Panc1 (cell line): ENCODE data around the gene SFTPB. TPM values are rescaled to one million over a fixed set of nuclear protein-coding genes. Genes with fewer than 3 reads are reported as not detected.

ENCODE experiments used
- ATAC-seq: fragments of 200-7000 bp; cut with Tn5 transposase; 2 replicates; pipeline ENCODE4 v1.9.1; 2020; ENCODE audit warnings: mild to moderate bottlenecking, moderate library complexity
- BruUV-seq: library from RNA; stranded (reverse); fragments of 400-500 nt; replicated peaks from 2 replicates; lab custom pipeline; 2021; lab: Mats Ljungman, UMichigan
- CTCF ChIA-PET: fragments of 300-600 bp; sonication (Branson Sonifier 250); formaldehyde crosslinking; loops from one replicate; lab custom pipeline; 2022; ENCODE audit warnings: antibody characterized with exemption; lab: Charles Lee
- POLR2A ChIA-PET: fragments of 300-600 bp; sonication (Branson Sonifier 250); formaldehyde crosslinking; loops from one replicate; lab custom pipeline; 2022; ENCODE audit warnings: antibody characterized with exemption; lab: Charles Lee
- DNase-seq: peaks from one replicate; pipeline ENCODE4 v3.0.0-alpha.2; 2010; ENCODE audit warnings: low read depth, low spot score
- H3K27ac ChIP-seq: 2 replicates; pipeline ENCODE4 v1.5.1; 2011; ENCODE audit warnings: mild to moderate bottlenecking, low read length, inconsistent platforms
- H3K27me3 ChIP-seq: fragments of 200-500 bp; sonication (Bioruptor generic); 2 replicates; pipeline ENCODE4 v1.6.0; 2014; ENCODE audit warnings: low read length, inconsistent platforms; ENCODE audit not compliant: control insufficient read depth, insufficient read depth
- H3K36me3 ChIP-seq: fragments of 200-500 bp; sonication (Bioruptor generic); 2 replicates; pipeline ENCODE4 v1.5.1; 2014; ENCODE audit warnings: inconsistent platforms, mild to moderate bottlenecking, low read length, moderate library complexity; ENCODE audit not compliant: control insufficient read depth, insufficient read depth
- H3K4me1 ChIP-seq: 2 replicates; pipeline ENCODE4 v1.5.1; 2011; ENCODE audit warnings: inconsistent platforms, mild to moderate bottlenecking, low read length, moderate library complexity; ENCODE audit not compliant: control insufficient read depth, insufficient read depth
- H3K4me3 ChIP-seq, 2 experiments: 2 replicates each; pipeline ENCODE4 v1.5.1; 2011 to 2012; ENCODE audit warnings: low read depth in 2 of 2, low read length in 2 of 2, mild to moderate bottlenecking in 2 of 2, inconsistent platforms in 1 of 2, moderate library complexity in 1 of 2
- H3K9me3 ChIP-seq: fragments of 200-500 bp; sonication (Bioruptor generic); 2 replicates; pipeline ENCODE4 v1.5.1; 2014; ENCODE audit warnings: low read depth, mild to moderate bottlenecking, inconsistent platforms, low read length, moderate library complexity; ENCODE audit not compliant: control insufficient read depth, insufficient read depth
- POLR2AphosphoS5 ChIP-seq: IDR thresholded peaks from 2 replicates; pipeline ENCODE4 v1.6.1; 2012; ENCODE audit warnings: mild to moderate bottlenecking, low read depth, low read length, moderate library complexity
- SIN3A ChIP-seq: IDR thresholded peaks from 2 replicates; pipeline ENCODE4 v1.6.1; 2012; ENCODE audit warnings: low read depth, mild to moderate bottlenecking, low read length, moderate library complexity, borderline replicate concordance; ENCODE audit not compliant: insufficient read depth
- TCF7L2 ChIP-seq: IDR thresholded peaks from 2 replicates; pipeline ENCODE4 v1.6.1; 2011; ENCODE audit warnings: mild to moderate bottlenecking, low read depth, low read length, inconsistent platforms
- in situ Hi-C: cut with HindIII; loops from 2 replicates; pipeline ENCODE4 v1.10.0; 2016; ENCODE audit warnings: low sequenced_read_pairs, low pct_unique_long_range_greater_than_20kb
- intact Hi-C: fragments of 100-400 bp; cut with micrococcal nuclease; formaldehyde crosslinking; loops from one replicate; pipeline ENCODE4 v1.10.0; 2022; ENCODE audit not compliant: unreplicated experiment
- total RNA-seq: library from RNA; stranded (reverse); gene quantifications from one replicate; pipeline ENCODE4 v1.2.1, GENCODE V29; 2021; ENCODE audit not compliant: unreplicated experiment
- TF ChIP-seq, protein P1 (sequence below): fragments of 450-650 bp; IDR thresholded peaks from 2 replicates; pipeline ENCODE4 v1.5.1; 2017; ENCODE audit warnings: mild to moderate bottlenecking
- TF ChIP-seq, protein P2 (sequence below), 2 experiments: IDR thresholded peaks; 2 replicates each; pipeline ENCODE4 v1.6.1; 2011 to 2012; ENCODE audit warnings: low read depth in 2 of 2, control low read depth in 1 of 2, low read length in 1 of 2, mild to moderate bottlenecking in 1 of 2, moderate library complexity in 1 of 2; ENCODE audit not compliant: insufficient read depth in 1 of 2

Gene SFTPB
- total RNA-seq, 1 experiment from 2014 or later = 5.6 TPM

DNA sequence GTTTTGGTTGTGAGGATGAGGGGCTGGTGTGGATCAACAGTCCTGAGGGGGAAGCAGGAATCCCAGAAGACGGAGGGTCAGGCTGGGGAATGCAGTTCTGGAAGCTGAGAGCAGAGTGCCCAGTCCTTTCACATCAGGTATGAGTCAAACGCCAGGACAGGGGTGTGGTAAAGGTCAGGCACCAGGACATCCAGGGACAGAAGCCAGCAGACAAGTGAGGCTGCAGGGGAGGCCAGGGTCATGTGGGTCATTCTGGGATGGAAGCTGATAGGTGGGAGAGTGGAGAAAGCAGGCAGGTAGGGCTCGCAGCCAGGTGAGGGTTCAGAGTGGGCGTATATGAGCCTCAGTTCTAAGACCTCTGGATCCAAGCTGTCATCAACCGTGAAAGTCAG is 13.4 kb upstream of the SFTPB start:
- Histone ChIP-seq H3K27ac (no peak overlapping the region), H3K9me3 (no peaks in the 10 kb centered on the region), H3K4me3 (no peak overlapping the region), H3K27me3 (no peaks in the 10 kb centered on the region), H3K4me1 (no peaks in the 10 kb centered on the region; the same call in 1 of the 2 replicates), H3K36me3 (no peaks in the 10 kb centered on the region)
- TF ChIP-seq POLR2AphosphoS5 (no peak), TCF7L2 (no peak), SIN3A (no peak)
- TF ChIP-seq, protein P1, sequence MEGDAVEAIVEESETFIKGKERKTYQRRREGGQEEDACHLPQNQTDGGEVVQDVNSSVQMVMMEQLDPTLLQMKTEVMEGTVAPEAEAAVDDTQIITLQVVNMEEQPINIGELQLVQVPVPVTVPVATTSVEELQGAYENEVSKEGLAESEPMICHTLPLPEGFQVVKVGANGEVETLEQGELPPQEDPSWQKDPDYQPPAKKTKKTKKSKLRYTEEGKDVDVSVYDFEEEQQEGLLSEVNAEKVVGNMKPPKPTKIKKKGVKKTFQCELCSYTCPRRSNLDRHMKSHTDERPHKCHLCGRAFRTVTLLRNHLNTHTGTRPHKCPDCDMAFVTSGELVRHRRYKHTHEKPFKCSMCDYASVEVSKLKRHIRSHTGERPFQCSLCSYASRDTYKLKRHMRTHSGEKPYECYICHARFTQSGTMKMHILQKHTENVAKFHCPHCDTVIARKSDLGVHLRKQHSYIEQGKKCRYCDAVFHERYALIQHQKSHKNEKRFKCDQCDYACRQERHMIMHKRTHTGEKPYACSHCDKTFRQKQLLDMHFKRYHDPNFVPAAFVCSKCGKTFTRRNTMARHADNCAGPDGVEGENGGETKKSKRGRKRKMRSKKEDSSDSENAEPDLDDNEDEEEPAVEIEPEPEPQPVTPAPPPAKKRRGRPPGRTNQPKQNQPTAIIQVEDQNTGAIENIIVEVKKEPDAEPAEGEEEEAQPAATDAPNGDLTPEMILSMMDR = no peak
- TF ChIP-seq, protein P2, sequence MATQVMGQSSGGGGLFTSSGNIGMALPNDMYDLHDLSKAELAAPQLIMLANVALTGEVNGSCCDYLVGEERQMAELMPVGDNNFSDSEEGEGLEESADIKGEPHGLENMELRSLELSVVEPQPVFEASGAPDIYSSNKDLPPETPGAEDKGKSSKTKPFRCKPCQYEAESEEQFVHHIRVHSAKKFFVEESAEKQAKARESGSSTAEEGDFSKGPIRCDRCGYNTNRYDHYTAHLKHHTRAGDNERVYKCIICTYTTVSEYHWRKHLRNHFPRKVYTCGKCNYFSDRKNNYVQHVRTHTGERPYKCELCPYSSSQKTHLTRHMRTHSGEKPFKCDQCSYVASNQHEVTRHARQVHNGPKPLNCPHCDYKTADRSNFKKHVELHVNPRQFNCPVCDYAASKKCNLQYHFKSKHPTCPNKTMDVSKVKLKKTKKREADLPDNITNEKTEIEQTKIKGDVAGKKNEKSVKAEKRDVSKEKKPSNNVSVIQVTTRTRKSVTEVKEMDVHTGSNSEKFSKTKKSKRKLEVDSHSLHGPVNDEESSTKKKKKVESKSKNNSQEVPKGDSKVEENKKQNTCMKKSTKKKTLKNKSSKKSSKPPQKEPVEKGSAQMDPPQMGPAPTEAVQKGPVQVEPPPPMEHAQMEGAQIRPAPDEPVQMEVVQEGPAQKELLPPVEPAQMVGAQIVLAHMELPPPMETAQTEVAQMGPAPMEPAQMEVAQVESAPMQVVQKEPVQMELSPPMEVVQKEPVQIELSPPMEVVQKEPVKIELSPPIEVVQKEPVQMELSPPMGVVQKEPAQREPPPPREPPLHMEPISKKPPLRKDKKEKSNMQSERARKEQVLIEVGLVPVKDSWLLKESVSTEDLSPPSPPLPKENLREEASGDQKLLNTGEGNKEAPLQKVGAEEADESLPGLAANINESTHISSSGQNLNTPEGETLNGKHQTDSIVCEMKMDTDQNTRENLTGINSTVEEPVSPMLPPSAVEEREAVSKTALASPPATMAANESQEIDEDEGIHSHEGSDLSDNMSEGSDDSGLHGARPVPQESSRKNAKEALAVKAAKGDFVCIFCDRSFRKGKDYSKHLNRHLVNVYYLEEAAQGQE (IDR thresholded peaks at IDR 0.05; ENCODE audit: insufficient read depth in 1 of 2, low read depth in 2 of 2, low read length in 1 of 2) = no peak
- ChIA-PET CTCF (interaction anchor here (0.7 kb wide), 1 partner anchor 54 kb away, joined by 3 read pairs; no protein-coding TSS in a partner anchor), POLR2A (no interaction called here)
- no TSS peak for BruUV-seq
- no peak for ATAC-seq
- in situ Hi-C loops = no loop called here
- DNase-seq = no peak
- intact Hi-C loops = no loop called here

DNA sequence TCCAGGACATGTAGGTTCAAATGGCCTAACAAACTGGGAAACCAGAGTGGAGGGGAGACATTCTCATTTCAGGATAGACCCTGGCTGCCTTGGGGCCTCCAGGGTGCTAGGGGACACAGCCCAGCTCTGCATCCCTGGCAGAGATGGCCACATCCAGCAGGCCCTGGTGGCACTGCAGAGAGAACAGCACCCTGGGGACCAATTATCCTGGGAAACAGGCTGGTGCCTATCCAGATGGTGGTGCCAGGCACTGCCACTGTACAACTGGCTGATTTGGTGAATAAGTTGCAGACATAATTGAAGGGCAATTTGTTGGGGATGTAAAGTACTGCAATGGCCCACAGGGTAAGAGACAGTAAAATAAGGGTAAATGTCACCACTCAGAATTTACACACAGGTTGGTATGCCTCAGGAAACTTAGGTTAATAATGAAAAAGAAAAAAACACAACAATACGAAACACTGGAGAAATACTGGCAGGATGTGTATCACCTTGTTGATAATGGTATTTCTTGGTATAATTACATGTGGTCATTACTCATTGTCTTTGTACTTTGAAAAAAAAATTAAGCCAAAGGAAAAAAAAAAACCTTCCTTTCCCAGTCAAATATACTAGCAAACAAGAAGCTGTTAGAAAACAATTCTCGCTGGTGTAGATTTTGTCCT is 12.8 kb upstream of the SFTPB start:
- H3K36me3 ChIP-seq = no peaks in the 10 kb centered on the region
- POLR2A ChIA-PET = no interaction called here
- no peaks in the 10 kb centered on the region for H3K27me3 ChIP-seq
- in situ Hi-C loops = no loop called here
- BruUV-seq = no TSS peak
- intact Hi-C loops = no loop called here
- no peaks in the 10 kb centered on the region for H3K9me3 ChIP-seq
- no peak for TF ChIP-seq TCF7L2
- TF ChIP-seq, protein P2 (IDR thresholded peaks at IDR 0.05; ENCODE audit: insufficient read depth in 1 of 2, low read depth in 2 of 2, low read length in 1 of 2) = no peak
- CTCF ChIA-PET = interaction anchor here (0.7 to 2.5 kb wide), 2 partner anchors 27 to 54 kb away, joined by 3 to 25 read pairs; no protein-coding TSS in a partner anchor
- no peaks in the 10 kb centered on the region; the same call in 1 of the 2 replicates for H3K4me1 ChIP-seq
- DNase-seq (no peak), ATAC-seq (no peak)
- H3K4me3 ChIP-seq = no peak overlapping the region
- no peak overlapping the region for H3K27ac ChIP-seq
